Renal pelvis (tissue), 12 donors: ENCODE data around the gene PCYT1A. TPM values are rescaled to one million over a fixed set of nuclear protein-coding genes. Genes with fewer than 3 reads are reported as not detected.
"Not testable (repeated sequence)": the region's sequence is repeated elsewhere in the genome, so short reads cannot be mapped to it uniquely, and the experiment has no call there.

Experiments
- DNase-seq: peaks from one replicate; pipeline ENCODE4 v3.0.0-alpha.2; 2013
- long read RNA-seq, 16 experiments: transcript quantifications; one replicate each; lab custom pipeline, GENCODE V29; 2026
- polyA plus RNA-seq, 3 donors: library from polyadenylated mRNA; unstranded; fragments of 120-200 nt; gene quantifications; one replicate each; pipeline ENCODE4 v1.2.1, GENCODE V29; 2013; ENCODE audit not compliant: insufficient read length in 3 of 3

PCYT1A gene
- 10 to 100 TPM; 36.8 to 44.4 (median 39.8) TPM for polyA plus RNA-seq
- long read RNA-seq, donor 1, transcript PCYT1A-206 (9 exons, 1,482 nt), result major isoform, 7 of 17 reads
- long read RNA-seq, donor 1, partial matches to known transcripts, result 8 of 17 reads
- long read RNA-seq, donor 1, other reads (novel, unspliced or antisense), result 0 of 17 reads
- long read RNA-seq, donor 2, transcript PCYT1A-206 (9 exons, 1,482 nt), result major isoform, 5 of 5 reads
- long read RNA-seq, donor 2, partial matches to known transcripts, result 0 of 5 reads
- long read RNA-seq, donor 2, other reads (novel, unspliced or antisense), result 0 of 5 reads
- long read RNA-seq, donor 3, transcript PCYT1A-213 (2 exons, 562 nt), result major isoform, 5 of 7 reads
- long read RNA-seq, donor 3, partial matches to known transcripts, result 0 of 7 reads
- long read RNA-seq, donor 3, other reads (novel, unspliced or antisense), result 0 of 7 reads
- long read RNA-seq, donor 4, partial matches to known transcripts, result 0 of 5 reads
- long read RNA-seq, donor 4, other reads (novel, unspliced or antisense), result 0 of 5 reads
- long read RNA-seq, donor 5, partial matches to known transcripts, result 0 of 1 reads
- long read RNA-seq, donor 5, other reads (novel, unspliced or antisense), result 0 of 1 reads
- long read RNA-seq, donor 6, transcript PCYT1A-206 (9 exons, 1,482 nt), result major isoform, 7 of 14 reads
- long read RNA-seq, donor 6, partial matches to known transcripts, result 5 of 14 reads
- long read RNA-seq, donor 6, other reads (novel, unspliced or antisense), result 0 of 14 reads
- long read RNA-seq, donor 7, transcript PCYT1A-206 (9 exons, 1,482 nt), result major isoform, 7 of 20 reads
- long read RNA-seq, donor 7, partial matches to known transcripts, result 11 of 20 reads
- long read RNA-seq, donor 7, other reads (novel, unspliced or antisense), result 0 of 20 reads
- long read RNA-seq, donor 8, partial matches to known transcripts, result 0 of 6 reads
- long read RNA-seq, donor 8, other reads (novel, unspliced or antisense), result 0 of 6 reads
- long read RNA-seq, donor 9, transcript PCYT1A-206 (9 exons, 1,482 nt), result major isoform, 10 of 17 reads
- long read RNA-seq, donor 9, partial matches to known transcripts, result 5 of 17 reads
- long read RNA-seq, donor 9, other reads (novel, unspliced or antisense), result 0 of 17 reads
- long read RNA-seq, donor 10, transcript PCYT1A-206 (9 exons, 1,482 nt), result major isoform, 7 of 9 reads
- long read RNA-seq, donor 10, partial matches to known transcripts, result 0 of 9 reads
- long read RNA-seq, donor 10, other reads (novel, unspliced or antisense), result 0 of 9 reads
- long read RNA-seq, donor 11, transcript PCYT1A-206 (9 exons, 1,482 nt), result major isoform, 6 of 14 reads
- long read RNA-seq, donor 11, partial matches to known transcripts, result 0 of 14 reads
- long read RNA-seq, donor 11, other reads (novel, unspliced or antisense), result 6 of 14 reads
- long read RNA-seq, donor 12, transcript PCYT1A-213 (2 exons, 562 nt), result major isoform, 5 of 7 reads
- long read RNA-seq, donor 12, partial matches to known transcripts, result 0 of 7 reads
- long read RNA-seq, donor 12, other reads (novel, unspliced or antisense), result 0 of 7 reads
- long read RNA-seq, donor 13, partial matches to known transcripts, result 0 of 1 reads
- long read RNA-seq, donor 13, other reads (novel, unspliced or antisense), result 0 of 1 reads
- long read RNA-seq, donor 14, result 0 reads
- long read RNA-seq, donor 15, transcript PCYT1A-206 (9 exons, 1,482 nt), result major isoform, 5 of 10 reads
- long read RNA-seq, donor 15, transcript PCYT1A-213 (2 exons, 562 nt), result major isoform, 5 of 10 reads
- long read RNA-seq, donor 15, partial matches to known transcripts, result 0 of 10 reads
- long read RNA-seq, donor 15, other reads (novel, unspliced or antisense), result 0 of 10 reads
- long read RNA-seq, donor 16, full-length matches to known transcripts, result 13 of 13 reads
- long read RNA-seq, donor 16, partial matches to known transcripts, result 0 of 13 reads
- long read RNA-seq, donor 16, other reads (novel, unspliced or antisense), result 0 of 13 reads

DNA sequence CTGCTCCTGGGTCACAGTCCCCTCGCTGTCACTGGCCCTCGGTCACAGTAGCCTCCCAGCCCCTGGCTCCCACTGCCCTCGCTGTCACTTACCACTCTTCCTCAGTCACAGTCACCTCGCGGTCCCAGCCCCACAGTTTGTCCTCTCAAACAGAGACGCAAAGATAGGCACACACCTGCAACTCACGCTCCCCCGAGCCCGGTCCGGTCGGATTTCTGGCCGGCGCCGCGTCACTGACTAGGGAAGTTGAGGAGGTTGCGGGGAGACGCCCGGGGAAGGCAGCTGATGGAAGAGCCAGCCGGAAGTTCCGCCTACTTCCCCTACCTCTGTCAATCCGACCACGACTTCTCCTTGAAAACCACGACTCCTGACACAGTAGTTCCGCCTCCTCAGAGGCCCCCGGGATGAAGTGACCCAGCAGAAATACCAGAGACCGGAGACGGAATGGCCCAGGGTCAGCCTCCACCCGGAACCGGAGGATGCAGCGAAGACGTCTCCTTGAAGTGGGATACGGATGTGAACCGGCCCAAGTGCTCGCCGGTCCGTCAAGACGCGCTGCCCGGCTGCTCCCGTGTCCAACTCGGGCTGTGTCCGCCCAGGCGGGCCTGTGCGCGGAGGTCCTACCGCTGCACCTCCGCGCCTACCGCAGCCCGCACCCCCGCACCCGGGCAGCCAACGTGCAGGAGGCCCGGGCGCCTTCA is at the start of gene PCYT1A:
Gene PCYT1A (minus strand): TSS at position 287 of the 701 bp plus-strand sequence. CDS start 17,195 bp downstream, outside the sequence.
- DNase-seq, result peak; percentile 95

DNA sequence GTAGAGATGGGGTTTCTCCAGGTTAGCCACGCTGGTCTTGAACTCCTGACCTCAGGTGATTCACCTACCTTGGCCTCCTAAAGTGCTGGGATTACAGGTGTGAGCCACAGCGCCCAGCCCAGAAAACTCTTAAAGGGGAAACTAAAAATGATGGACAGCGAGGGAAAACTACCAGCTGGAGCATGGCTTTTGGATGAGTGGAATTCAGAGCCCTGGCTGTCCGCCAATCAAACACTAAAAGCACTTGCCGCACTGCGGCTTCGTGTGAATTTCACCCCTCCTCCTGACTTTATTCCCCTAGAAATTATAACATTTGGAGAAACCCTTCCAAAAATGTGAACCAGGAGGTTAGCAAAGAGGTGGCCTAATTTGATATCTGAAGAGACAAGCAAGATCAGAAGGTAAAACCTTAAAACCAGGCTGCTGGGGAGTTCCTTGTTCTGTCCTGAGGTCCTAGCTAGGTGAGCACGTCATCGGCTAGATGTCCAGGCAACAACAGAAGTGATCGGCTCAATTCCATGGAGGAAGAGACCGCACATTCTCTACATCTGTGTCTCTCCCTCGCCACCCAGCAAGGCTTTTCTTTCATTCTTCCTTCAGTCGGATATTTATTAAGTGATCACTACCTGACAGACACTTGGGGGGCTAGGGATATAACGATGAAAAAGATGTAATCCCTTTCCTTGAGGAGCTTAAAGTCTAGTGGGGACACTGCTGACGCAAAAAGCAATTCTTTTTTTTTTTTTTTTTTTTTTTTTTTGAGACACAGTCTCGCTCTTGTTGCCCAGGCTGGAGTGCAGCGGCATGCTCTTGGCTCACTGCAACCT is 49.0 kb upstream of the PCYT1A start:
- no peak for DNase-seq

DNA sequence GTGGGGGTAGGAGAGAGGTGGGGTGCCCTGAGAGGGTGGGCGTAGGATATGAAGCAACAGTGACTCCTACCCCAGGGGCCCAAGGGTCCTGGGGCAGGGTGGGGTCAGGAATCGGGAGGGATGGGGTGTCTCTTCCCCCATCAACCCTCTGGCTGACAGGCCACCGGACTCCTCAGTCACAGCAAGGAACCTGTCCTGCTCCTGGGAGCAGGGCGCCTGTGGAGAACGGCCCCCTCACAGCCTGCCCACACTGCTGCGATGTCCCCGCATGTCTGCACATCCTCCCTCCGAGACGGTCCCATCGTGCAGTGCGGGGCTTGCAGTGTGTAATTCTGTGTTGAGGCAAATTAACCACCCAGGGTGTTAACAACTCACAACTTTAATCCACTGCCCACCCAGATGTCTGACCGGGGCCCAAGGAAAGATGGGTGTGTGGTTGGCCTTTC is 48.0 kb upstream of the PCYT1A start:
- DNase-seq, result no peak

DNA sequence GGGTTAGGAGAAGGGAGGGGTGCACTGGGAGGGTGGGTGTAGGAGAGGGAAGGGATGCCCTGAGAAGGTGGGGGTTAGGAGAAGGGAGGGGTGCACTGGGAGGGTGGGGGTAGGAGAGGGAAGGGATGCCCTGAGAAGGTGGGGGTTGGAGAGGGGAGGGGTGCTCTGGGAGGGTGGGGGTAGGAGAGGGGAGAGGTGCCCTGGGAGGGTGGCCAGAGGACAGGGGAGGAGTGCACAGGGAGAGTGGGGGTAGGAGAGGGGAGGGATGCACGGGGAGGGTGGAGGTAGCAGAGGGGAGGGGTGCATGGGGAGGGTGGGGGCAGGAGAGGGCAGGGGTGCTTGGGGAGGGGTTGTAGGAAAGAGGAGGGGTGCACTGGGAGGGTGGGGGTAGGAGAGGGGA is 47.5 kb upstream of the PCYT1A start:
- no peak for DNase-seq

DNA sequence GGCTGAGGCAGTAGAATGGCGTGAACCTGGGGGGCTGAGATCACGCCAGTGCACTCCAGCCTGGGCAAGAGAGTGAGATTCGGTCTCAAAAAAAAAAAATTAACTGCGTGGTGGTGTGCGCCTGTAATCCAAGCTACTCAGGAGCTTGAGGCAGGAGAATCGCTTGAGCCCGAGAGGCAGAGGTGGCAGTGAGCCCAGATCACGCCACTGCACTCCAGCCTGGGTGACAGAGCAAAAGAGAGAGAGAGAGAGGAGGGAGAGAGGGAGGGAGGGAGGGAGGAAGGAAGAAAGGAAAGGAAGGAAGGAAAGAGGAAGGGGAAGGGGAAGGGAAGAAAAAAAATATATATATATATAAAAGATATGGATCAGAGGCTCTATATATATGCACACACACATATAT is 44.6 kb upstream of the PCYT1A start:
- no peak for DNase-seq

DNA sequence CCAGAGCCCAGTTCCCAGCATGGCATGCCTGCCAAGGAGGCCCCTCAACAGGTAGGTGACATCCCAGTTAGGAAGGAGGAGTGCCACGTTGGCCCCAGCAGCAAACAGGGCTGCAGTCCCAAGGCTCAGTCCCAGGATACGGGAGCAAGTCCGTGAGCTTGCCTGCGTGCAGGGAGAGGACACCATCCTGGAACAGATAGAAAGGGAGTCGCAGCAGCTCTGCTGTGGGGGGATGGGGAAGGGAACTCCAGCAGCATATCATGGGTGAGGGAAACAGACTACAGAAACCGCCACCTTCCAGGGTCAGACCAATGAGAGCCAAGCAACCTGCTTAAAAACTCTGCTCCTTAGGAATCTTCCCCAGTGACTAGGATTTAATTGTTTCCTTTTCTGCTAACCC is 39.9 kb upstream of the PCYT1A start:
- DNase-seq, result no peak

DNA sequence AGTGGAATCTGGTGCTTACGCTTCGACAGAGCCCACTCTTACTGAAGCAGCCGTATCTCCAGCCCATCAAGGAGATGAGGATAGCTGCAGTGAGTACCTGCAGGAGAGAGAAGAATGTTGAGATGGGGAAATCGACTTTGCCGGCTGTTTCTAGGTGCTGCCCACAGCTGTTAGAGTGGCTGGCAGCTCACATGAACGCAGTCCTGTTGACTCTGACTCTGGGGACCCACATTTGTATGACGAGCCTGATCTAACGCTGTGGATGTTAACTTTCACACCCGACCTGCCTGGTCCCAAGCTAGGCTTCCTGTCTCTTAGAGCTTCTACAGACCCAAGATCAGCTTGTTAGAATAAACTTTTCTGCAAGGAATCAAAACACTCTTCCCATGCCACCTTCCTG is 39.4 kb upstream of the PCYT1A start:
- no peak for DNase-seq

DNA sequence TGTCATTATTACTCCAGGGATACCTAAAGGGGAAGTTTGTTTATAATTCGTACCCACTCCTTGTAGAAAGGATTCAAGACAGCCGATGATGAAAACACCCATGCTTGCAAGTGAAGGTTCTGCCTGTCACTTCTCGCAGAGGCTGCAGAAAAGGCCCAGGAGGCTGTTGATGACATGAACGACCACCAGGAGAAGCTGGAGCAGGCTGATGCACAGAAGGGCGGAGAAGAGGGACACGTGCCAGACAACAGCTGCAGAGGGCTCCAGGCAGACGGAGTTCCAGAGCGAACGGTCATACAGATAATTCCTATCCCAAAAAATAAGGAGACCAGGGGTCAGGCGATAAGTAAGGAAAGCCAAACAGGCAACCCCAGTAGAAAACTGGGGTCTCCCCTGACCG is 36.2 kb upstream of the PCYT1A start:
- no peak for DNase-seq

DNA sequence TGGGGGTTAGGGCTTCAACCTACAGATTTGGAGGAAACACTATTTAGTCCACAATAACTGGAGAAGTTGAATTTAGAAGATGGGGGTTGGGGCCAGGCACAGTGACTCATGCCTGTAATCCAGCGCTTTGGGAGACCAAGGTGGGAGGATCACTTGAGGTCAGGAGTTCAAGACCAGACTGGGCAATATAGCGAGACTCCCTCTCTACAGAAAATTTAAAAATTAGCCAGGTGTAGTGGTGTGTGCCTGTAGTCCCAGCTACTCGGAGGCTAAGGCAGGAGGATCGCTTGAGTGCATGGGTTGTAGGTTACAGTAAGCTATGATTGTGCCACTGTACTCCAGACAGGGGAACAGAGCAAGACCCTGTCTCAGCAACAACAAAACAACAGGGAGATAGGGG is 35.5 kb upstream of the PCYT1A start:
- DNase-seq, result no peak

DNA sequence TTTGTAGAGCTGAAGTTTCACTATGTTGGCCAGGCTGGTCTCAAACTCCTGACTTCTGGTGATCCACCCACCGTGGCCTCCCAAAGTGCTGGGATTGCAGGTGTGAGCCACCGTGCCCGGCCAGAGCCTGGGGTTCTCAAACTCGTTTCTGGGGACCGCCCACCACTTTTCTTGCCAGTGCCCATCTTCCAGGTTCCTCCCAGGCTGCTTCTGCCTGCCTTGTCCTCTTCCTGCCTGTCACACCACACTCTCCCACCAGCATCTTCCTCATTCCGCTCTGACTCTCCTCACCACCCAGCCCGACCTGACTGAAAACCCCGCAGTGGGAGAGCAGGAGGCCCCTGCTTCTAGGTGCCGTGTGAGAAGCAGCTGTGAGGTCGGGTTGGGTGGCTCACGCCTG is 33.6 kb upstream of the PCYT1A start:
- no peak for DNase-seq

DNA sequence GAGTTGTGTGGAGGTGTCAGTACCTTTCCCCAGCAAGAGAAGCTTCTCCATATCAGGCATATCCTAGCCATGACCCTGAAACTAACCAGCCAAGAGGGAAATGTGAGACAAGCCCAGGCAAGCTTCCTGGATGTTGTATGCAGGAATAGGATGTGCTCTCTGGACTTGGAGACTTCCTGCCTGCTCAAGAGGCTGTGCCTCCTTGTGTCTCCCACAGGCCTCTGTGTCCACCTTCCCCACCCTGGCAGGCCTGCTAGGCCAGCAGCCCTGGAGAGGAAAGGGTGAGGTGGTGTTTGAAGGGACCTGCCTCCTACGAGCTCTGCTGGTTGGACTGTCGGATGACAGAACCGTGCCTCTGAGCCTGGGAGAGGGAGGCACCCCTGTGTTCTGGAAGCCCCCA is 32.6 kb upstream of the PCYT1A start:
- DNase-seq, result no peak

DNA sequence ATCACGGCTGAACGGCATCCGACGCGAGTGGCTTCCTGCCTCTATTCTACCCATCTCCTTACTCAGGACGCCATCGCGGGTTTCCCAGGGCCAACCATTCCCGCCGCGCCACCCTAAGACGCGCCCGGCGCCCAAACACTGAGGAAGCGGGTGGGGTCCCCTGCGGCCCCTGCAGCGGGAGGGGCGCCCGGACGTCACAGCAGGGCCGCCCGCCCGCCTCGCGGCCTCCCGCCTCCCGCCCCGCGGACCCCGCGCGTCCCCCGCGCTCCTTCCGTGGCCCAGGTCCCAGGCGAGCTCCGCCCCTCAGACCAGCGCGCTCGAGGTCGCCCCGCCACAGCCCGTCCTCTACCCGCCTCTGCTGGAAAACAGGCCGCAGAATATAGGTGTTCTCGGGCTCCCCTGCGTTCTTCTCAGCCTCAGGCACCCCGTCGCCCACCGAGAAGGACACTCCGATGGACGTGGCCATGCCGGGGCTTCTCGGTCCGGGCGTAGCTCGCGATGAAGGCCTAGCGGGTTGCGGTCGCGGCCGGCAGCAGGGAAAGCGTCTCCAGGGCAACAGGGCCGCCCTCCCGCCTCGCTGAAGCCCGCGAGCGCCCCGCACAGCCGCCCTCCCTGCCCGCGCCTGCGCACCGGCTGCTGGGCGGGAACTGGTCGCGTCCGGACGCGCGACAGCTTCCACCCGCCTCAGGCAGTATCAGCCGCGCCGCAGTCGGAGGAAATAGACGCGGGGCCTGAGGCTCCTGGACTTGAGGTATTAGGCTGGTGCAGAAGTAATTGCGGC is 30.4 kb upstream of the PCYT1A start, which contains the start of gene DYNLT2B:
Gene DYNLT2B (minus strand): TSS at position 554 of the 781 bp plus-strand sequence. CDS start 88 bp downstream, at position 466.
- peak; percentile 93 for DNase-seq

DNA sequence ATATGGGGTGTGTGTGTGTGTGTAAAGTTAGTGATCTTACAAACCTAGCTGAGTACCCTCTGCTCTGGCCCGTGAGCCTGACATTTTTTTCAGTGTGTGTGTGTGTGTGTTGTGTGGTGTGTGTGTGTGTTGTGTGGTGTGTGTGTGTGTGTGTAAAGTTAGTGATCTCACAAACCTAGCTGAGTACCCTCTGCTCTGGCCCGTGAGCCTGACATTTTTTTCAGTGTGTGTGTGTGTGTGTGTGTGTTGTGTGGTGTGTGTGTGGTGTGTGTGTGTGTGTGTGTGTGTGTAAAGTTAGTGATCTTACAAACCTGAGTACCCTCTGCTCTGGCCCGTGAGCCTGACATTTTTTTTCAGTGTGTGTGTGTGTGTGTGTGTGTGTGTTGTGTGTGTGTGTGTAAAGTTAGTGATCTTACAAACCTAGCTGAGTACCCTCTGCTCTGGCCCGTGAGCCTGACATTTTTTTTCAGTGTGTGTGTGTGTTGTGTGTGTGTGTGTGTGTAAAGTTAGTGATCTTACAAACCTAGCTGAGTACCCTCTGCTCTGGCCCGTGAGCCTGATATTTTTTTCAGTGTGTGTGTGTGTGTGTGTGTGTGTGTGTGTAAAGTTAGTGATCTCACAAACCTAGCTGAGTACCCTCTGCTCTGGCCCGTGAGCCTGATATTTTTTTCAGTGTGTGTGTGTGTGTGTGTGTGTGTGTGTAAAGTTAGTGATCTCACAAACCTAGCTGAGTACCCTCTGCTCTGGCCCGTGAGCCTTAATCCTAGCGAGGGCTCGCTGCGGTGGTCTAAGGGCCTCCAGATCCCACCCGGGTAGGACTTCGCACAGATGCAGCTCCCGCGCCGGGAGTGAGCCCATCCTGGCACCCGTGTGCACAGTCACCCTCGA is 29.5 kb upstream of the PCYT1A start:
- DNase-seq, result peak; percentile 52

DNA sequence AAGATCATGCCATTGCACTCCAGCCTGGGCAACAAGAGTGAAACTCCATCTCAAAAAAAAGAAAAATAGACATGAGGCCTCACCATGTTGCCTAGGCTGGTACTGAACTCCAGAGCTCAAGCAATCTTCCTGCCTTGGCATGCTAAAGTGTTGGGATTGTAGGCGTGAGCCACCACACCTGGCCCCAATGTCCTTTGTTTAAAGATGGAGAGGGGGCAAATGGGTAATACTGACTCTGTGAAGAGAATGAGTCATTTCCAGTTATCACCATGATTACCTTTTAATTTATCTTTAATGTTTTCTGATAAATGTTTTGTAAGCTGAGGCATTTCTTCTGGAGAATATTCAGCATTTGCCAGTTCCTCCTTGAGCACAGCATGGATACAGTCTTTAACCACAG is 28.3 kb upstream of the PCYT1A start:
- DNase-seq, result no peak

DNA sequence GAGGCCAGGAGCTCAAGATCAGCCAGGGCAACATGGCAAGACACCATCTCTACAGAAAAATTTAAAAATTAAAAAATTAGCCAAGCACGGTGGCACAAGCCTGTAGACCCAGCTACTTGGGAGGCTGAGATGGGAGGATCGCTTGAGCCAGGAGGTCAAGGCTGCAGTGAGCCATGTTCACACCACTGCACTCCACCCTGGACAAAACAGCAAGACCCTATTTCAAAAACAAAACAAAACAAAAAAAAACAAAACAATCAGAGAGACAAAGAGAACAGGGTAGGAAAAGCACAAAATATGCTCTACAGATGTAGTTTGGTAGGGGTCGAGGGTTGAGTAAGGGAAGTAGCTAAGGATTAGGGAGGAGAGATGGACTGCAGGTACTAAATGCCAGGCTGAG is 27.1 kb upstream of the PCYT1A start:
- no peak for DNase-seq

DNA sequence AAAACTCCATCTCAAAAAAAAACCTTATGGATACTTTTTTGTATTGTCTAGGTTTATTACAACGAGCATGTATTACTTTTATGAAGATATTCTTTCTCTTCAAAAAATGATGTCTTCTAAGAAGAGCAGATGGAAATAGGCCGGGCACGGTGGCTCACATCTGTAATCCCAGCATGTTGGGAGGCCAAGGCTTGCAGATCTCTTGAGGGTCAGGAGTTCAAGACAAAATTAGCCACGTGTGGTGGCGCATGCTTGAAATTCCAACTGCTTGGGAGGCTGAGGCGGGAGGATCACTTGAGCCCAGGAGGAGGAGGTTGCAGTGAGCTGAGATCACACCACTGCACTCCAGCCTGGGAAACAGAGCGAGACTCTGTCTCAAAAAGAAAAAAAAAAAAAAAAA is 26.6 kb upstream of the PCYT1A start:
- DNase-seq, result not testable (repeated sequence)

DNA sequence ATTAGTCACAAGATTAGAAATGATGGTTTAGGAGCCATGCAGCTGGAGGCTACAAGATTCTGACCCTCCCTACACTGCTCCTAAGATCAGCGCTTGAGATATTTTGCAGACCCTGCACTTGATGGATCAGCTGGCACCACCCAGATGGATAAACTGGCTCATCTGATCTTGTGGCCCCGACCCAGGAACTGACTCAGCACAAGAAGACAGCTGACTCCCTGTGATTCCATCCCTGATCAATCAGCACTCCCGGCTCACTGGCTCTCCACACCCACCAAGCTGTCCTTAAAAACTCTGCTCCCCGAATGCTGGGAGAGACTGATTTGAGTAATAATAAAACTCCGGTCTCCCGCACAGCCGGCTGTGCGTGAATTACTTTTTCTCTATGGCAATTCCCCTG is 15.4 kb upstream of the PCYT1A start:
- not testable (repeated sequence) for DNase-seq
